Measurements from ENCODE around the gene PRDM16.

GRCh38 chr1:3429320-3429719 is 360.3 kb downstream of the PRDM16 start:
- no peak for TF ChIP-seq CTCF (IDR thresholded peaks at IDR 0.05; ENCODE audit: low read length)
- no peak for TF ChIP-seq EZH2 (IDR thresholded peaks at IDR 0.05; ENCODE audit: borderline replicate concordance, low read length)

Measured in OCI-LY1 (cell line).